ENCODE data around the gene USP7.

GRCh38 chr16:9013508-9013864, 49.8 kb upstream of the USP7 start:
- TF ChIP-seq CTCF (optimal IDR thresholded peaks at IDR 0.05 in 1 of 3, IDR thresholded peaks at IDR 0.05 in 1 of 3, conservative IDR thresholded peaks at IDR 0.05 in 1 of 3; ENCODE audit: extremely low read depth in 1 of 3, insufficient read depth in 2 of 3, low read length in 3 of 3) (no peak), EZH2 (IDR thresholded peaks at IDR 0.05; ENCODE audit: low read length) (no peak)
